K562 treated with DMSO at 1 percent for 48 hours (cell line): ENCODE measurements around the gene RBAK. TPM values are rescaled to one million over a fixed set of nuclear protein-coding genes. Genes with fewer than 3 reads are reported as not detected.

Experiments used
- total RNA-seq: library from RNA; unstranded; fragments of 300-600 nt; gene quantifications from 2 replicates; pipeline ENCODE4 v1.2.3, GENCODE V29; 2022; ENCODE audit warnings: low replicate concordance; ENCODE audit errors: extremely low read depth

RBAK gene
- not detected in 2 replicates for total RNA-seq

DNA sequence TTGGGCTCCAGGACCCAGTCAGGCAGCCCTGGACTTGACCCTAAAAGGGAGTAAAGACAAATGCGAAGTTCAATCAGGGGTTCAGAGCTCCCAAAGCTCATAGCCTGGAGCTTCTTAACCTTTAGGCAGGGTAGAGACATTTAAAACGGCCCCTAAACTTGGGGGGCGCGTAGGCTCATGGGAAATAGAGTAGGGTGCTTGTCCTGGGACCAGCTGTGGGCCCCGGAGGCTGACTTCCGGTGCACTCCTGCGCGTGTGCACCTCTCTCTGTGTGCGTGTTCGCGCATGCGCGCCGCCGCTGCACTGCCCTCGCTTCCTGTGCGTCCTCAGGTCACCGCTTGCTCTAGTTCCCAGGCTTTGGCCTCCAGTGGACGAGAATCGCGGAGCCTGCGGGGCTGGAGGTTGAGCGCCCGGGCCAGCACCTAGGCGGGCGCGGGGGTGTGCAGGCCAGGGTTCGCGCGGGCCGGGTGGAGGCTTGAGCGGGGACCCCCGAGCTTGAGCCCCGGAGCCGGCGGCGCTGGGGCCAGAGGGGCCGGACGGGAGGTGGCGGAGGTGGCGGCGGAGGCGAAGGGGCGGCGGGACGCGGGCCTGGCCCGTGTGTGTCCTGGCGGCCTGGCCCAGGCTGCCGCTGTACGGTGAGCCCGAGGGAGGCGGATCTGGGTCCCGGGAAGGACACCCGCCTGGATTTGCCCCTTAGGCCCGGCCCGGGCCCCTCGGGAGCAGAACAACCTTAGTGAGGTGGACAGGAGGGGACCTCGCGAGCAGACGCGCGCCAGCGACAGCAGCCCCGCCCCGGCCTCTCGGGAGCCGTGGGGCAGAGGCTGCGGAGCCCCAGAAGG lies at the start of gene RBAK:
Gene RBAK (plus strand): TSS at position 303 of the 839 bp plus-strand sequence. CDS start 2,217 bp downstream, outside the sequence.

Other genes starting within 250 kb of the RBAK start
- not detected in 2 replicates for gene PAPOLB, start 183.8 kb upstream of the RBAK start, total RNA-seq
- not detected in 2 replicates for gene RADIL, start 162.1 kb upstream of the RBAK start, total RNA-seq
- gene MMD2, start 86.7 kb upstream of the RBAK start, total RNA-seq = not detected in 2 replicates
- gene WIPI2, start 144.4 kb downstream of the RBAK start, total RNA-seq = not detected in 2 replicates
- gene SLC29A4, start 237.1 kb downstream of the RBAK start, total RNA-seq = not detected in 2 replicates